WTC11 (cell line): ENCODE results near the gene PHF11. TPM values are rescaled to one million over a fixed set of nuclear protein-coding genes. Genes with fewer than 3 reads are reported as not detected.

Source experiments
- ATAC-seq: fragments of 200-7000 bp; cut with Tn5 transposase; 2 replicates; pipeline ENCODE4 v1.10.0; 2021; ENCODE audit warnings: mild to moderate bottlenecking, moderate library complexity
- CTCF ChIA-PET: fragments of 300-600 bp; sonication (Branson Sonifier 250); formaldehyde crosslinking; loops from one replicate; lab custom pipeline; 2021; ENCODE audit warnings: antibody characterized with exemption; lab: Charles Lee
- POLR2A ChIA-PET: fragments of 350-600 bp; sonication (Branson Sonifier 250); formaldehyde crosslinking; loops from one replicate; lab custom pipeline; 2021; ENCODE audit warnings: antibody characterized with exemption; lab: Charles Lee
- DNase-seq: peaks from one replicate; pipeline ENCODE4 v3.0.0; 2021; ENCODE audit warnings: low spot score
- H3K27ac Mint-ChIP-seq: 2 replicates; pipeline ENCODE4 v1.8.0; 2021; ENCODE audit warnings: mixed read lengths
- H3K27me3 Mint-ChIP-seq: 2 replicates; pipeline ENCODE4 v1.8.0; 2021; ENCODE audit warnings: low read depth, mild to moderate bottlenecking, moderate library complexity, mixed read lengths
- H3K36me3 Mint-ChIP-seq: 2 replicates; pipeline ENCODE4 v1.8.0; 2021; ENCODE audit warnings: mixed read lengths
- H3K4me1 Mint-ChIP-seq: 2 replicates; pipeline ENCODE4 v1.8.0; 2022; ENCODE audit warnings: mixed read lengths
- H3K4me3 Mint-ChIP-seq: 2 replicates; pipeline ENCODE4 v1.8.0; 2021; ENCODE audit warnings: mild to moderate bottlenecking, moderate library complexity, mixed read lengths
- H3K9me3 Mint-ChIP-seq: 2 replicates; pipeline ENCODE4 v1.8.0; 2021; ENCODE audit warnings: mixed read lengths
- AR ChIP-seq: fragments of 250-450 bp; sonication (Bioruptor Pico); IDR thresholded peaks from 2 replicates; pipeline ENCODE4 v1.9.0; 2021; ENCODE audit warnings: mild to moderate bottlenecking
- E2F4 ChIP-seq: sonication (generic); formaldehyde crosslinking; IDR thresholded peaks from 2 replicates; pipeline ENCODE4 v1.8.1; 2022; ENCODE audit warnings: low read depth, mild to moderate bottlenecking, moderate library complexity, missing genetic modification reagents, borderline replicate concordance
- ETV6 ChIP-seq: sonication (generic); formaldehyde crosslinking; IDR thresholded peaks from 2 replicates; pipeline ENCODE4 v1.8.1; 2022; ENCODE audit warnings: mild to moderate bottlenecking, missing genetic modification reagents
- GABPB1 ChIP-seq: sonication (generic); formaldehyde crosslinking; IDR thresholded peaks from 2 replicates; pipeline ENCODE4 v1.8.1; 2023; ENCODE audit warnings: mild to moderate bottlenecking, missing genetic modification reagents
- GRHL2 ChIP-seq: fragments of 250-450 bp; sonication (Bioruptor Pico); IDR thresholded peaks from 2 replicates; pipeline ENCODE4 v1.8.0; 2022; ENCODE audit warnings: mild to moderate bottlenecking, moderate library complexity; ENCODE audit not compliant: insufficient replicate concordance, severe bottlenecking
- GTF2I ChIP-seq: fragments of 250-450 bp; sonication (Bioruptor Pico); conservative IDR thresholded peaks from 2 replicates; pipeline ENCODE4 v1.4.0; 2021; ENCODE audit warnings: mild to moderate bottlenecking
- HMGXB4 ChIP-seq: sonication (generic); formaldehyde crosslinking; IDR thresholded peaks from 2 replicates; pipeline ENCODE4 v1.8.1; 2023; ENCODE audit warnings: mild to moderate bottlenecking, moderate library complexity, missing genetic modification reagents
- MYBL2 ChIP-seq: sonication (generic); formaldehyde crosslinking; IDR thresholded peaks from 2 replicates; pipeline ENCODE4 v1.8.1; 2023; ENCODE audit warnings: mild to moderate bottlenecking, moderate library complexity, missing genetic modification reagents
- NFATC4 ChIP-seq: fragments of 250-450 bp; sonication (Bioruptor Pico); IDR thresholded peaks from 2 replicates; pipeline ENCODE4 v1.9.0; 2021; ENCODE audit warnings: mild to moderate bottlenecking
- NFYB ChIP-seq: sonication (generic); formaldehyde crosslinking; conservative IDR thresholded peaks from 2 replicates; pipeline ENCODE4 v1.8.0; 2022; ENCODE audit warnings: low read depth, missing genetic modification reagents
- NR1H2 ChIP-seq: sonication (generic); formaldehyde crosslinking; IDR thresholded peaks from 2 replicates; pipeline ENCODE4 v1.9.0; 2021; ENCODE audit warnings: mild to moderate bottlenecking, moderate library complexity, missing genetic modification reagents
- PRDM15 ChIP-seq: sonication (generic); formaldehyde crosslinking; IDR thresholded peaks from 2 replicates; pipeline ENCODE4 v1.8.0; 2022; ENCODE audit warnings: missing genetic modification reagents
- SOX15 ChIP-seq: fragments of 250-450 bp; sonication (Bioruptor Pico); IDR thresholded peaks from 2 replicates; pipeline ENCODE4 v1.9.0; 2021; ENCODE audit warnings: mild to moderate bottlenecking
- STAT6 ChIP-seq: sonication (generic); formaldehyde crosslinking; conservative IDR thresholded peaks from 2 replicates; pipeline ENCODE4 v1.8.1; 2023; ENCODE audit warnings: mild to moderate bottlenecking, low read depth, missing genetic modification reagents, moderate library complexity
- TEAD4 ChIP-seq: sonication (generic); formaldehyde crosslinking; IDR thresholded peaks from 2 replicates; pipeline ENCODE4 v1.8.0; 2022; ENCODE audit warnings: mild to moderate bottlenecking, missing genetic modification reagents
- TP53 ChIP-seq: sonication (generic); formaldehyde crosslinking; IDR thresholded peaks from 2 replicates; pipeline ENCODE4 v1.8.1; 2023; ENCODE audit warnings: mild to moderate bottlenecking, missing genetic modification reagents
- ZNF219 ChIP-seq: sonication (generic); formaldehyde crosslinking; IDR thresholded peaks from 2 replicates; pipeline ENCODE4 v1.8.0; 2023; ENCODE audit warnings: missing genetic modification reagents, mild to moderate bottlenecking, borderline replicate concordance
- ZNF317 ChIP-seq: sonication (generic); formaldehyde crosslinking; IDR thresholded peaks from 2 replicates; pipeline ENCODE4 v1.8.1; 2023; ENCODE audit warnings: low read depth, mild to moderate bottlenecking, moderate library complexity, missing genetic modification reagents, borderline replicate concordance
- ZNF532 ChIP-seq: fragments of 250-450 bp; sonication (Bioruptor Pico); IDR thresholded peaks from 2 replicates; pipeline ENCODE4 v1.9.0; 2021; ENCODE audit warnings: mild to moderate bottlenecking, borderline replicate concordance
- ZSCAN18 ChIP-seq: fragments of 250-450 bp; sonication (Bioruptor Pico); IDR thresholded peaks from 2 replicates; pipeline ENCODE4 v2.1.2; 2022; ENCODE audit warnings: mild to moderate bottlenecking, moderate library complexity
- total RNA-seq: library from RNA; stranded (reverse); gene quantifications from 3 replicates; pipeline ENCODE4 v1.2.3, GENCODE V29; 2021

PHF11 gene
- total RNA-seq, 1 experiment from 2014 or later = 9.3 TPM

GRCh38 chr13:49528161-49528560, 32.4 kb downstream of the PHF11 start:
- no peak overlapping the region for H3K4me3 Mint-ChIP-seq
- ATAC-seq = no peak
- CTCF ChIA-PET = no interaction called here
- DNase-seq = no peak
- H3K27me3 Mint-ChIP-seq = no peaks in the 10 kb centered on the region
- no peaks in the 10 kb centered on the region for H3K9me3 Mint-ChIP-seq
- POLR2A ChIA-PET = no interaction called here
- peaks cover 4% of the 10 kb centered on the region; the same call in 1 of the 2 replicates for H3K36me3 Mint-ChIP-seq
- no peaks in the 10 kb centered on the region for H3K4me1 Mint-ChIP-seq
- no peak overlapping the region for H3K27ac Mint-ChIP-seq
- no peak for TF ChIP-seq NFYB (CRISPR knock-in tag)
- no peak for TF ChIP-seq SOX15 (CRISPR knock-in tag)
- TF ChIP-seq STAT6 = no peak
- TF ChIP-seq MYBL2 (CRISPR knock-in tag) = no peak
- TF ChIP-seq E2F4 (CRISPR knock-in tag) = no peak
- no peak for TF ChIP-seq NR1H2 (CRISPR knock-in tag)
- TF ChIP-seq AR = no peak
- no peak for TF ChIP-seq HMGXB4 (CRISPR knock-in tag)
- no peak for TF ChIP-seq PRDM15 (CRISPR knock-in tag)
- no peak for TF ChIP-seq ZNF532 (CRISPR knock-in tag)
- TF ChIP-seq NFATC4 = no peak
- TF ChIP-seq ETV6 (CRISPR knock-in tag) = no peak
- no peak for TF ChIP-seq GRHL2
- no peak for TF ChIP-seq TEAD4
- no peak for TF ChIP-seq GABPB1
- no peak for TF ChIP-seq TP53 (CRISPR knock-in tag)
- TF ChIP-seq ZNF317 (CRISPR knock-in tag) = no peak
- no peak for TF ChIP-seq GTF2I (CRISPR knock-in tag)
- TF ChIP-seq ZNF219 (CRISPR knock-in tag) = no peak
- no peak for TF ChIP-seq ZSCAN18
